GM19397 (cell line): ENCODE measurements around the gene UBE2F.

Experiments
- ATAC-seq: cut with Tn5 transposase; IDR thresholded peaks from one replicate; pipeline ENCODE4 v1.9.1; 2021; ENCODE audit warnings: mild to moderate bottlenecking, moderate library complexity; ENCODE audit not compliant: unreplicated experiment

The UBE2F gene

DNA sequence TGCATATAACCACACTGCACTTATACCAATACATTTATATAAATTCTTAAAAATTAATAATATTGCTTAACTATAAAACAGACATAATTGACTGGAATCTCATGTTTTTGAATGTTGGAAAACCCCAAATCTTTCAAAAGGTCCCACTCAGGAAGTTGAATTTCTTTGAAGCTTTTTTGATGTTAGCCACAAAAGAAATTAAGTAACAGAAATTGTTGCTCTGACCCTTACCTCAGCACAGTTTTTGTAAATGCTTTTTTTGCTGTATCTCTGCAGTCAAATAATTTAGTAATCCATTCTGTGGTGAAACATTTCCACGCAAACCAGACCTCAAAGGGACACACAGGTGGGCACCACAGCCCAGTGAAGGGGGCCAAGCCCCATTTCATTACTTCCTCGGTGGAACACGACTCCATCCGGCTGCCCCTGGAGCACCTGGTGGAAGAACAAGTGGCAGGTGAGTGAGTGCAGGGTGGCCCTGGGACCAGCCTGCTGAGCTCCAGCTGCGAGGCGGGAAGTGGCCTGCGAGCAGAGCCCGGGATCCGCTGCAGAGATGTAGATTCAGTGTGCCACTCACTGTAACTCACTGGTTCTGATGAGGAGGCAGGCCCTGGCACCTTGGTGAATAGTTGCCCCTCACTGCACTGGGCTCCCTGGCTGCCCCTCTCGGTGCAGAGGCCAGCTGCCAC is 102.4 kb downstream of the UBE2F start:
- no peak for ATAC-seq

DNA sequence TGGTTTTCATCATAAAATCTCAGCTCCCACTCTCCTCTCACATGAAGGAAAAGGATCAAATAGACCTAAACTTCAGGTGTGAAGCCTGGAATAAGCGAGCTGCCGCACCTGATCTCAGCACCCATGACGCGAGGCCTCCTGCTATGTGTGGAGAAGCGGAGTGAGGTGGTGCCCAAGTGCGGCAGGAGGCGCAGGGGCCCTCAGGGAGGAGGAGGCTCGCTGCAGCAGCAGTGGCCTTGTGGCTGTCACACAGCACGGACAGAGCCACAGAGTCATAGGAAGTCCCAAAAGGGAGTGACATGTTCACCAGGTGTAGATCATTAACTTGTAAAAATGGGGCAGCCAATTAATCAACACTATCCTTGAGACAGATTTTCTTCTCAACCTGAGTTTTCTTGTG is 103.1 kb downstream of the UBE2F start:
- ATAC-seq, result no peak

DNA sequence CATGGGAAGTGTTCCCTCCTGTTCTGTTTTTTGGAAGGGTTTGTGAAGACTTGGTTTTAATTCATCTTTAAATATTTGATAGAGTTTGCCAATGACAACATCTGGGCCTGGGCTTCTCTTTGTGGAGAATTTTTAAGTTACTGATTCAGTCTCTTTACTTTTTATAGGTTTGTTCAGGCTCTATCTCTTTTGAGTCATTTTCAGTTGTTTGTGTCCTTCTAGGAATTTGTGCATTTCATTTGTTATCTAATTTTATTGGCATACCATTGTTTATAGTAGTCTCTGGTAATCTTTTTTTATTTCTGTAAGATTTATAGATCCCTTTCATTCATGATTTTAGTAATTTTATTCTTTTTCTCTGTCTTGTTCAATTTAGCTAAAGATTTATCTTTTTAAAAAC is 108.6 kb downstream of the UBE2F start:
- no peak for ATAC-seq

DNA sequence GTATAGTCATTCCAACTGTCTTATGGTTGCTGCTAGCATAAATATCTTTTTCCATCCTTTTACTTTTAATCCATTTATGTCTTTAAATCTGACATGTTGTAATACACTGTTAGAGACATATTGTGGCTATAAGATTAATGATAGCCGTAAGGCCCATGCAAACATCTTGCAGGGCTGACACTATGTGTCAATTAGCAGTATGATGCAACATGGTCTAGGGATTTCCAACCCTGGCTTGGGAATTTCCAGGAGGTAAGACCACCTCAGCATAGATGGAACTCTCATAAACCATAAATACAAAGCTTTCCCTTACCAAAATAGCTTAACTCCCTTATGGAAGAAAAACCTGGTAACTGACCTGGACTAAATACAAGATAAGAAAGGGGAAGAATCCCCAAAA is 110.5 kb downstream of the UBE2F start:
- no peak for ATAC-seq

DNA sequence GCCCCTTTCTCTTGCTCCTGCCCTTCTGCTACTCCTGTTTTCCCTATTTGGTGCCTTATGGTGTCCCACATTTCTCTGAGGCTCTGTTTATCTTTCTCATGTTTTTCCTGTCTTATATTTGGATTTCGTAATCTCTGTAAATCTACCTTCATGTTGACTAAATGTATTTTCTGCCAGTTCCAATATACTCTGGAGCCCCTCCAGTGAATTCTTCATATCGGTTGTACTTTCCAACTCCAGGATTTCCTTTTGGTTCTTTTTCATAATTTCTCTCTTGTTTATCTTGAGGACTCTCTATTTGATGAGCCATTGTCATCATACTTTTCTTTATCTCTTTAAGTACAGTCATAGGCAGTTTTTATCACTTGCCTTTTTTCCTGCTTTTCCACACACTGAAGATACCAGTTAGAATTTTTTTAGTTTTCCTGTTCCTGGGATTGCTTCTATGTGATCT is 113.1 kb downstream of the UBE2F start:
- no peak for ATAC-seq

DNA sequence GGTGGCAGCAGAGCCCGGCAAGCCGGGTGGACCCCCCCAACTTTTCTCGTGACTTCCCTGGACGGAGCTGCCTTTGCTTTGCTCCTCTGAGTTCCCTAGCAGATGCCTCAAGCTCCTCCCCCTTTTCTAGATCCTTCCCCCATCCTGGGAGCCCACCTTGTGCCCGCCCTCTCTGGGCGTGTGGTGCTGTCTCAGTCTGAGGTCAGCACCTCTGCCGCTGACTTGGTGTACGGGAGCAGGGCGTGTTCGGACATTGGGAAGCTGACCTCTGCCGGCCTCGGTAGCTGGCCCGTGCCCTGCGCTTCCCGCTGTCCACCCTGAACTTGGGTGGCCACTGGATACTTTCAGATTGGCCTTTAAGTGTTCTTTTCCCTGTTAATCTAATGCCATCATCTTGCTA is 113.7 kb downstream of the UBE2F start:
- ATAC-seq, result no peak

DNA sequence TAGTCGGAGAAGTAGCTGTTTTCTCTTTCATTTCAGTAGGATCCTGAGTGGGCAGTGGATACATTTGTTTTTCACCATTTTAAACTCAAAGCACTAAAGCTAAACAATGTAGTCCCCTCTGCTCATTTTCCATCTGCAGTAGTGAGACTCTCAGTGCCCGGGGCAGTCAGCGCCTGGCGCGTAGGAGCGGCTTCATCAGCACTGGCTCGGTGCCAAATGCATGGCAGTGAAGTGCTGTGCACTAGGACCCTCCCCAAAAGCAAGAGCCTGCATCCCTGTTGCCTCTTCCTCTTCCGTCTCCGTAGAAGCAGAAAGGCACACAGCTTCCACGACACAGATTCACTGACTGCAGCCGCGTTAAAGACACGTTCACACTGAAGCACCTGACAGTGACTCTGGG is 114.3 kb downstream of the UBE2F start:
- no peak for ATAC-seq

DNA sequence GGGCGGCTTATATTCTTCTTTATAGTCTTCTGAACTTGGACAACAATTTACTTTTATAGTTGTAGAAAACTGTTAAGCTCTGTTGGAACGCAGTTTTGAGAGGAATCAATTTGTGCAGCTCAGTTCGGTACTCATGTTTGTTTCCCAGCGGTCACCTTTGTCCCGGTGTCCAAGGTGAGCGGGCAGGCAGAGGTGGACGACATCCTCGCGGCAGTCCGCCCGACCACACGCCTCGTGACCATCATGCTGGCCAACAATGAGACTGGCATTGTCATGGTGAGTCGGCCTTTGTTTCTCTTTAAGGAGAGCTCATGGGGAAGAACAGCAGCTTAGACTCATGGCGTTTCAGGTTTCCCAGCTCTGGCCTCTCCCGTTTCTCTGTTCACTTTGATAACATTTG is 114.7 kb downstream of the UBE2F start:
- no peak for ATAC-seq

DNA sequence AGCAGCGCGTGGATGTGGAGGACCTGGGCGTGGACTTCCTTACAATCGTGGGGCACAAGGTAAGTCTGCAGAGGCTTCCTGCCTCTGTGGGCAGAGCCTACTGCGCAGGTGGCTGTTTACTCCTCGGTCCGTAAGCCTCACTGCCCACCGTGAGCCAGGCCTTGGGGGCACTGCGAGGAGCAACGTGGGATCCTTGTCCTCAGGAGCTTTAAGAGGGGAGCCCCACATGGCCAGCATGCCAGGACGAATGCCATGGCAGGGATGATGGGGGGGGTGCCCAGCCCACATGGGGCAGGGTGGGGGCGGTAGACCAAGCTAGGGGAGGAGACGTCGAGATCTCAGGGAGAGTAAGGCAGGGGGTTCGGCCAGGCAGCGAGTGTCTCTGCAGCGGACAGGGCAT is 115.3 kb downstream of the UBE2F start:
- no peak for ATAC-seq

DNA sequence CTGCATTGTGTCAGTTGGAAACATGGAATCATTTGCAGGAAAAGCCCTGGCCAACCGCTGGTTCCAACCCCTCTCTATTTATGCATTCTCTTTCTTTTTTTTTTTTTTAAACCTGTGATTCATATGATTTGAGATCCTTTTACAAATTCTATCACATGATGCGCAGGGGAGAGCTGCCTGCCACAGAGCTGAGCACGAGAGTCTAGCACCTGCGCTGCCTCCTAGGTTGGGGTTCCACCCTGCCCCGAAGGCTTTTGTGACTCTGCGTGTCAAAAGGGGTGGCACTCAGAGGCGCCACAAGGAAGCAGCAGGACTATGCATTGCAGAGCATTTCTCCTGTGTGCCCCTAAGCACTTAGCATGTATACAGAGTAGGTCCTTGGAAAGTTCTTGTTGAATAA is 116.0 kb downstream of the UBE2F start:
- no peak for ATAC-seq

DNA sequence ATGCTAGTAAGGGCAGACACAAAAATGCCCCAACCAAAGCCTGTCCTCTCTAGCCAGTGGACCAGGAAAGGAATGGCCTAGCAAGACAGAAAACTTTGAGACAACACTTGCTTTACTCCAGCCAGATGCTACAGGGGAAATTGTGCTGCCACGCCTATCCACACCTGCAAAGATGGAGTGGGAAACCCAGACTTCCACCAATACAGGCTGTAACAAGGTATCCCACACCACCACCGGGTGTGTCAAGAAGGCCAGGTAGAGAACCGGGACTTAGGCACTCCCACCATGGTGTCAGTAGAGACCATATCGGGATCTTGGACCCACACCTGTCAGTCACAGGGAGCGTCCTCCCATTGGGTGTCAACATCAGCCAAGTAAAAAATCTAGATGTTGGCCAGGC is 117.1 kb downstream of the UBE2F start:
- no peak for ATAC-seq

DNA sequence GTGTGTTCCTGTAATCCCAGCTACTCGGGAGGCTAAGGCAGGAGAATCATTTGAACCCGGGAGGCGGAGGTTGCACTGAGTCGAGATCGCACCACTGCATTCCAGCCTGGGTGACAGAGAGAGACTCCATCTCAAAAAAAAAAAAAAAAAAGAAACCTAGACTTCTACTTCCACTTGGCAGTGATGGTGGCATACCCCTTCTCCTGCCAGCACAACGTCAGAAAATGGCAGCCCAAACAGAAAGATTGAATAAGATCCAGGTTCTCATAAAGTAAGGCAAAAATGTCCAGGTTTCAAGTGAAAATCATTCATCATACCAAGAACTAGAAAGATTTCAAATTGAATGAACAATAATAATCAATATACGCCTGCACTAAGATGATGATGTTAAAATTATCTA is 117.9 kb downstream of the UBE2F start:
- ATAC-seq, result no peak

DNA sequence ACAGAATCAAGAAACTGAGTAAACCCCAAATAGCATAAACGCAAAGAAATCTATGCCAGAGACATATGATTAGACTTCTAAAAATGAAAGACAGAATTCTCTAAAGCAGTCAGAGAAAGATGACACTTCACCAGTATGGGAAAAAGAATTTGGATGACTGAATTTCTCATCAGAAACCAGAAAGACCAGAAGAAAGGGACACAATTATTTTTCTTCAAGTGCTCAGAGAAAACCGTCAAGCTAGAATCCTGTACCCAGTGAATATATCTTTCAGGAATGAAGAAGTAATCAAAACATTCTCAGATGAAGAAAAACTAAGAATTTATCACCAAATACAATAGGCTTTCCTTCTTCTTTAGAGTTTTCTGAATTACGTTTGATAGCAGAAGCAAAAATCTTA is 119.1 kb downstream of the UBE2F start:
- ATAC-seq, result no peak

DNA sequence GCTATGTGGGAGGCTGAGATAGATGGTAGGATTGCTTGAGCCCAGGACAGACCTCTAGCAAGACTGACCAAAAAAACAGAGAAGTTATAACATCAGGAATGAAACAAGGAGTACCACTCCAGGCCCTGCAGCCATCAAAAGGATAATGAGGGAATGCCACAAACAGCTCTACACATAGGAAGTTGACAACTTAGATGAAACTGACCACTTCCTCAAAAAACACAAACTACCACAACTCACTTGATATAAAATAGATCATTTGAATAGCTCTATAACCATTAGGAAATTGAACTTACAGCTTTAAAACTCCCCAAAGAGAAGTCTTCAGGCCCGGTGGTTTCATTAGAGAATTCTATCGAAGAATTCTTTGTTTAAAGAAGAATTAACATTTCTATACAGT is 120.4 kb downstream of the UBE2F start:
- ATAC-seq, result no peak

DNA sequence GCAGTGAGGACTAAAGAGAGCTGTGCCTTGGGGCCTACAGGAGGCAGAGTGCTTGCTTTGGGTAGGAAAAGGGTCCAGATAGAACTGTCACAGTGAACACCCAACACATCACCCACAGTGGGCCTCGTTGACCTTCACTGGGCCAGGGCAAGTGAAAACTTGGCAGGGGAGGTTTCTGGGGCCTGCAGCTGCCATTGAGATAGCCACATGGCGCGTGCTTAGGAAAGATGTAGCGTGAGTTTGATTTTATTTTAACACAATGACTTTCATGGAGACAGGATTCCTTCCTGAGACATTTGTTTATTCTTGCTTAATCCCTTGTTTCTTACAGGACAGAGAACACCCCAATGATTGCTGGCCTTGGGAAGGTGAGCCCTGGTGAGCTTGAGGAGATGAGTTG is 124.1 kb downstream of the UBE2F start:
- ATAC-seq, result no peak

DNA sequence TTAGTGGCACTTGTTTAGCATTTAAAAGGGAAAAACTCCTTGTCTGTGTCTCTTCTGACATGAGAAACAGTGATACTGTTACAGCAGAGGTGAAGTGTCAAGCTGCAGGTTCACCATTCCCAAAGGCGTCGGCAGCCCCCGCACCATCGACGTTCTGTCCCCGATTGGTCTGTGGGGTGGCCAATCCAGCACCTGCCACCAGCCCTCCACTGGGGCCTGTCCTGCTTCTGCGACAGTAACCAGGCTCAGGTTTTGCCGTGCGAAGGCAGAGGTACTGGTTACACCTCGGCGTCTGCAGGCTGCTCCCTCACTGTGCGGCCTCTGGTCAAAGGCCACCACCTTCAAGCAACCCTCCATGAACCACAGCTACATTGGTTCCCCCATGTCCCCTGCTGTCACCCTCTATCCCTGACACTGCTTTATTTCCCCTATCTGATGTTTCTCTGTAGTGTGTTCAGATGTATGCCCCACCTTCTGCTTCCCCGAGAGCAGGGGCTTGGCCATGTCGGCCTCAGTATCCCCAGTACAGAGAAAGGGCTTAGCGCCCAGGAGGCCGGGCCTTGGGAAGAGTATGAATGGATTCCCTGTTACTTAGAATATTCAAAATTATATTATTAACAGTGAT is 124.7 kb downstream of the UBE2F start:
- no peak for ATAC-seq
